ENCODE results near the gene NEGR1.

Gene NEGR1

GRCh38 chr1:72009173-72010093 lies 272.9 kb downstream of the NEGR1 start:
- Histone ChIP-seq H3K27me3 (no peaks in the 10 kb centered on the region), H4K20me1 (no peaks in the 10 kb centered on the region), H3K27ac (no peak overlapping the region), H3K4me2 (peak overlapping the region in 5 of 11 experiments; percentile 3 to 28 (median 15); a peak in 6 of 22 replicates), H3K4me1 (peaks cover 0 to 12% (median 6%) of the 10 kb centered on the region in 10 experiments; a peak in 11 of 20 replicates), H3K4me3 (no peak overlapping the region), H3K9me3 (replicated peaks in 1 of 11) (no peaks in the 10 kb centered on the region), H3K9ac (no peak overlapping the region), H3K36me3 (no peaks in the 10 kb centered on the region)
- peak in 2 of 11 experiments; percentile 22 to 62; a peak in 4 of 22 replicates for TF ChIP-seq Cebpa-rat (IDR thresholded peaks at IDR 0.05)

DNA sequence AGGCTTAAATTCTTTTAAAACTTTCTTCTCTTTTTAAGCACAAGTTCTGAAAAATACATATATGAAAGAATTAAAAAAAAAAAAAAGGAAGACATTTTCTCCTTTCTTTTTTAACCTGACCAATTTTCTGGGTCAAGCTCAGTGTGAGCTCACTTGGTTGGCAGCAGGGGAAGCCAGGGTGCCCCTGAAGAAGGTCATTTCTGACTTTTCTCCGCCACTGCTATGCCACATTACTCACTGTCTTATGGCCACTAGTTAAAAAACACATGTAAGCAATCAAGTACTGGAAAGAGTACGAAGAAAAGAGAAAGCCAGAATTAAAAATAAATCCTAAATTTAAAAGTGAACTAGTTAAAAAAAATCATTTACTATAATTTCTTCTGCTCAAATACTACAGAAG lies 275.0 kb downstream of the NEGR1 start:
- no peak overlapping the region for H3K4me3 ChIP-seq
- H3K36me3 ChIP-seq, result no peaks in the 10 kb centered on the region
- H3K9ac ChIP-seq, result no peak overlapping the region
- H3K4me1 ChIP-seq, result peaks cover 0 to 12% (median 6%) of the 10 kb centered on the region in 10 experiments; a peak in 11 of 20 replicates
- H3K4me2 ChIP-seq, result no peak overlapping the region
- TF ChIP-seq Cebpa-rat (IDR thresholded peaks at IDR 0.05), result no peak
- no peaks in the 10 kb centered on the region for H3K9me3 ChIP-seq (replicated peaks in 1 of 11)
- H3K27ac ChIP-seq, result no peak overlapping the region
- no peaks in the 10 kb centered on the region for H4K20me1 ChIP-seq
- no peaks in the 10 kb centered on the region for H3K27me3 ChIP-seq

GRCh38 chr1:72006092-72006491 lies 276.2 kb downstream of the NEGR1 start:
- H3K9me3 ChIP-seq (replicated peaks in 1 of 11), result no peaks in the 10 kb centered on the region

DNA sequence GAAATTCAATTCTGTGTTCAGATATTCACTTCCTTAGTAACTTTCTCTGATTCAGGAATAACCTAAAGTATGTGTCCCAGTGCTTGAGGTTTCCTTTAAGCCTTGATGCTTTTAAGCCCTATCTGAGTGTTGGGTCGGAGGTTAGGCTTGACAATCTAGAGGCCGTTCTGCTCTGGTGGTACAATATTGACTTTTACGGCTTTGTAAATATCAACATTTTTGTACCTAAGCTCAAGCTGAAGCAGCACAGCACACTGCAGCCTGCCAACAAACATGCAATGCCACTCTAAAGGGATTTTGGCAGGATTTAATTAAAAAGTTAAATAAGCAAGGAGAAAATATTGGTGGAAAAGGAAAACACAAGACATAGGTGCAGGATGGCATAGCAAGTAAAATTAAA lies 279.2 kb downstream of the NEGR1 start:
- Histone ChIP-seq H3K36me3 (no peaks in the 10 kb centered on the region), H4K20me1 (no peaks in the 10 kb centered on the region), H3K27me3 (no peaks in the 10 kb centered on the region), H3K27ac (no peak overlapping the region), H3K4me1 (no peaks in the 10 kb centered on the region), H3K9me3 (replicated peaks in 1 of 11) (no peaks in the 10 kb centered on the region), H3K9ac (no peak overlapping the region), H3K4me2 (no peak overlapping the region), H3K4me3 (no peak overlapping the region)
- no peak for TF ChIP-seq Cebpa-rat (IDR thresholded peaks at IDR 0.05)

More at GRCh38 chr1:72006092-72006491, 276.2 kb downstream of the NEGR1 start:
- H3K27me3 ChIP-seq, result no peaks in the 10 kb centered on the region
- H3K4me3 ChIP-seq, result no peak overlapping the region
- no peak overlapping the region for H3K9ac ChIP-seq
- H3K4me2 ChIP-seq, result no peak overlapping the region
- TF ChIP-seq Cebpa-rat (IDR thresholded peaks at IDR 0.05), result no peak
- no peak overlapping the region for H3K27ac ChIP-seq
- H3K36me3 ChIP-seq, result no peaks in the 10 kb centered on the region
- H4K20me1 ChIP-seq, result no peaks in the 10 kb centered on the region
- peaks cover 0 to 12% (median 6%) of the 10 kb centered on the region in 10 experiments; a peak in 11 of 20 replicates for H3K4me1 ChIP-seq

GRCh38 chr1:72000809-72001208 lies 281.5 kb downstream of the NEGR1 start:
- Histone ChIP-seq H3K36me3 (no peaks in the 10 kb centered on the region), H3K4me3 (no peak overlapping the region), H3K9ac (no peak overlapping the region), H3K4me1 (no peaks in the 10 kb centered on the region), H4K20me1 (no peaks in the 10 kb centered on the region), H3K27me3 (no peaks in the 10 kb centered on the region), H3K4me2 (peak overlapping the region in 1 of 11 experiments; percentile 3; a peak in 1 of 22 replicates), H3K9me3 (replicated peaks in 1 of 11) (no peaks in the 10 kb centered on the region), H3K27ac (peak overlapping the region in 3 of 11 experiments; percentile 2 to 29 (median 9); a peak in 3 of 22 replicates)
- no peak for TF ChIP-seq Cebpa-rat (IDR thresholded peaks at IDR 0.05)

- Histone ChIP-seq H3K36me3 (no peaks in the 10 kb centered on the region), H3K9ac (no peak overlapping the region), H3K27me3 (no peaks in the 10 kb centered on the region), H3K27ac (no peak overlapping the region), H4K20me1 (no peaks in the 10 kb centered on the region), H3K4me3 (no peak overlapping the region), H3K4me1 (peaks cover 0 to 5% (median 0%) of the 10 kb centered on the region in 10 experiments; a peak in 1 of 20 replicates), H3K4me2 (no peak overlapping the region), H3K9me3 (replicated peaks in 1 of 11) (no peaks in the 10 kb centered on the region)
- TF ChIP-seq Cebpa-rat (IDR thresholded peaks at IDR 0.05), result no peak
Measured at GRCh38 chr1:71994646-71995045, 287.7 kb downstream of the NEGR1 start.

- H4K20me1 ChIP-seq, result no peaks in the 10 kb centered on the region
- no peaks in the 10 kb centered on the region for H3K4me1 ChIP-seq
- H3K9me3 ChIP-seq (replicated peaks in 1 of 11), result no peaks in the 10 kb centered on the region
- H3K36me3 ChIP-seq, result no peaks in the 10 kb centered on the region
- TF ChIP-seq Cebpa-rat (IDR thresholded peaks at IDR 0.05), result no peak
- H3K4me3 ChIP-seq, result no peak overlapping the region
- H3K4me2 ChIP-seq, result no peak overlapping the region
- H3K9ac ChIP-seq, result no peak overlapping the region
- H3K27me3 ChIP-seq, result no peaks in the 10 kb centered on the region
- no peak overlapping the region for H3K27ac ChIP-seq
Measured at GRCh38 chr1:71987181-71987580, 295.2 kb downstream of the NEGR1 start.

DNA sequence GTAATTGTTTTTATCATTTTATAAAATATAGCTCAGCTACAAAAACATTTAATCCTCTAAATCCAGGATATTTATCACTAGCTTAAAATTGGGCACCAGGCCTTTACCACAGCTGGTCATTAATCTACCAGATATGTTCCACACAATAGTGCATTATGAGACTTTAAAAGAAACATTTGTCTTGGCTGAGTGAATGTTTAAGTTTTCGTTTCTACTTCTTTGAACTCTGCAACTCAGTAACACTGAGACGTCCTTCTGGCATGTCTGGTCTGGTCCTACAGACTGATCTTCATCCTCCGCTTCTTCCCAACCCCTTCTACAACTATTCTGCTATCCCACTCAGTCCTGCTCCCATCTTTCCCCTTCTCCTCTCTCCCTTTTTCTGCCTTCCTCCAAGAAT lies 296.2 kb downstream of the NEGR1 start:
- no peaks in the 10 kb centered on the region for H3K36me3 ChIP-seq
- TF ChIP-seq Cebpa-rat (IDR thresholded peaks at IDR 0.05), result no peak
- H3K27me3 ChIP-seq, result no peaks in the 10 kb centered on the region
- H3K4me2 ChIP-seq, result no peak overlapping the region
- no peak overlapping the region for H3K27ac ChIP-seq
- H3K9ac ChIP-seq, result no peak overlapping the region
- no peaks in the 10 kb centered on the region for H3K9me3 ChIP-seq (replicated peaks in 1 of 11)
- H4K20me1 ChIP-seq, result no peaks in the 10 kb centered on the region; a peak in 1 of 22 replicates
- H3K4me1 ChIP-seq, result no peaks in the 10 kb centered on the region
- H3K4me3 ChIP-seq, result no peak overlapping the region

DNA sequence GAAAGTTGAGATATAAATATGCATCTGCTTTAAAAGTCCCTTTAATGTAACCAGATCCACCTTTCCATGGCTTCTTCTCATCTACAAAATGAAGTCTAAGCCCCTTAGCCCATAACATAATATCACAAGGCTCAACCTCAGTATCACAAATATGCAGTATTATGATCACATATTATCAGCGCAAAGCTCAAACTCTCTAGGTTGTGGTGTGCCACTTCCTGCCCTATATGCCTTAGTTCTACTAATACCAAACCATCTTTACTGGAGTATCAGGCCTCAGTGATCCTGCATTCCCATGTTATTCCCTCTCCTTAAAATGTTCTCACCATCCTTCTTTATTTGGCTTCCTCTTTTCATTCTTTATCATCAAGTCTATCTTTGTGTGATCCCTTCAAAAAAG lies 301.8 kb downstream of the NEGR1 start:
- Histone ChIP-seq H3K4me3 (no peak overlapping the region), H3K9me3 (replicated peaks in 1 of 11) (no peaks in the 10 kb centered on the region), H3K36me3 (no peaks in the 10 kb centered on the region), H4K20me1 (no peaks in the 10 kb centered on the region; a peak in 1 of 22 replicates), H3K9ac (no peak overlapping the region), H3K4me2 (peak overlapping the region in 1 of 11 experiments; percentile 12; a peak in 1 of 22 replicates), H3K27ac (no peak overlapping the region), H3K27me3 (no peaks in the 10 kb centered on the region), H3K4me1 (0 out of 20 replicates have a peak, but pooled peaks cover 0 to 4% (median 0%) of the 10 kb centered on the region in 10 experiments)
- TF ChIP-seq Cebpa-rat (IDR thresholded peaks at IDR 0.05), result no peak
